Fibroblast of lung (primary cell): ENCODE results near the gene OR13C8. TPM values are rescaled to one million over a fixed set of nuclear protein-coding genes. Genes with fewer than 3 reads are reported as not detected.

ENCODE experiments used
- DNase-seq, 2 donors: peaks; one replicate each; pipeline versions ENCODE4 v3.0.0 to v3.0.0-alpha.2; 2010; ENCODE audit warnings: low read depth in 2 of 2
- H2AFZ ChIP-seq: 2 replicates; pipeline ENCODE4 v1.5.1; 2012; ENCODE audit warnings: low read length, control low read depth, inconsistent platforms
- H3K27ac ChIP-seq: 2 replicates; pipeline ENCODE4 v1.5.1; 2011; ENCODE audit warnings: low read length, control low read depth; ENCODE audit not compliant: insufficient read depth
- H3K27me3 ChIP-seq: 2 replicates; pipeline ENCODE4 v1.5.1; 2011; ENCODE audit warnings: mild to moderate bottlenecking, low read length; ENCODE audit not compliant: control insufficient read depth, insufficient read depth
- H3K36me3 ChIP-seq: 2 replicates; pipeline ENCODE4 v1.5.1; 2011; ENCODE audit warnings: low read length; ENCODE audit not compliant: control insufficient read depth, insufficient read depth
- H3K4me1 ChIP-seq: 2 replicates; pipeline ENCODE4 v1.5.1; 2011; ENCODE audit warnings: low read length; ENCODE audit not compliant: control insufficient read depth, insufficient read depth; ENCODE audit errors: extremely low read depth
- H3K4me2 ChIP-seq: 2 replicates; pipeline ENCODE4 v1.5.1; 2011; ENCODE audit warnings: low read length, control low read depth; ENCODE audit not compliant: insufficient read depth; ENCODE audit errors: extremely low read depth
- H3K4me3 ChIP-seq, 4 experiments: fragments of 200-600 bp in 1 of 4; sonication (generic) in 1 of 4; replicated peaks in 1 of 4; 2 replicates each; pipeline ENCODE4 v1.5.1; 2011 to 2016; ENCODE audit warnings: low read length in 4 of 4, low read depth in 3 of 4, mild to moderate bottlenecking in 3 of 4, control low read depth in 2 of 4, inconsistent platforms in 1 of 4, mixed read lengths in 1 of 4; ENCODE audit not compliant: insufficient read depth in 1 of 4; ENCODE audit errors: control extremely low read depth in 1 of 4
- H3K79me2 ChIP-seq: 2 replicates; pipeline ENCODE4 v1.5.1; 2012; ENCODE audit warnings: mild to moderate bottlenecking, low read length, inconsistent platforms; ENCODE audit not compliant: control insufficient read depth, insufficient read depth
- H3K9ac ChIP-seq: 2 replicates; pipeline ENCODE4 v1.5.1; 2011; ENCODE audit warnings: mild to moderate bottlenecking, low read length, control low read depth; ENCODE audit not compliant: insufficient read depth
- H3K9me3 ChIP-seq: 2 replicates; pipeline ENCODE4 v1.5.1; 2012; ENCODE audit warnings: low read depth, low read length; ENCODE audit not compliant: control insufficient read depth, insufficient read depth
- H4K20me1 ChIP-seq: 2 replicates; pipeline ENCODE4 v1.5.1; 2011; ENCODE audit warnings: low read length; ENCODE audit not compliant: control insufficient read depth, insufficient read depth; ENCODE audit errors: extremely low read depth
- EZH2 ChIP-seq: IDR thresholded peaks from 2 replicates; pipeline ENCODE4 v1.5.1; 2012; ENCODE audit warnings: low read length, control low read depth, mild to moderate bottlenecking; ENCODE audit errors: missing control alignments
- polyA plus RNA-seq, 2 donors: library from polyadenylated mRNA; depleted of rRNA in 1 of 2; stranded (reverse) in 1 of 2; unstranded in 1 of 2; fragments of >200 nt; gene quantifications; 2 replicates each; pipeline ENCODE4 v1.2.1, GENCODE V29; 2011 to 2012; ENCODE audit warnings: missing spikeins in 1 of 2
- total RNA-seq: library from RNA; depleted of rRNA; stranded (reverse); fragments of >200 nt; gene quantifications from 2 replicates; pipeline ENCODE4 v1.2.1, GENCODE V29; 2014
- TF ChIP-seq, protein P1 (sequence below), 2 donors: IDR thresholded peaks in 1 of 2; conservative IDR thresholded peaks in 1 of 2; 1 replicate in 1 of 2; 2 replicates in 1 of 2; pipeline ENCODE4 v1.5.1; 2011 to 2012; ENCODE audit warnings: low read length in 2 of 2, control low read depth in 1 of 2, inconsistent platforms in 1 of 2, low read depth in 1 of 2, mild to moderate bottlenecking in 1 of 2

Gene OR13C8
- total and polyA plus RNA-seq, 2 donors (not counting 1 experiment from before 2014, with no cell fraction given), result not detected

DNA sequence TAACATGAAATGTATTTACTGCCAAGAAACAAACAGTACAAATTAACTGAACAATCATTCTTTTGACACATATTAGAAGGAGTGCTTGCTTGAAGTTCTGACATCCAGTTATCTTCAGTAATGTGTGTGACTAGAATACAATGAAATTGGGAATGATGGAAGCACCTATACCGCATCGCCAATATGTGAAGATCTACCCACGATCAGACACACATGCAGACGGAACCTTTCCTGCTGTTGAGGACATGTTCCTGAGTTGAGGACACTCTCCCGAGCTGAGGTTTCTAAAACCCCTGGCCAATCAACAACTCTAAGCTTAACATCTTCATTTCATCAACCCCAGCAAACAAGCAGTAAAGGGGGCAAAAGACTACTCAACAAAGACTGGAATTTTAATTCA, 32.2 kb upstream of the OR13C8 start, which contains the start of gene OR13C3:
Gene OR13C3, minus strand, starts transcription at position 101 of the 400 bp plus-strand sequence. CDS start 133 bp downstream, outside the sequence.
- DNase-seq, result no peak
- Histone ChIP-seq H3K36me3 (no peaks in the 10 kb centered on the region), H2AFZ (no peak within 1 kb of the TSS), H3K79me2 (no peaks in the 10 kb centered on the region), H3K4me1 (no peaks in the 10 kb centered on the region), H3K27me3 (no peaks in the 10 kb centered on the region), H3K27ac (no peak within 1 kb of the TSS), H3K4me2 (no peak within 1 kb of the TSS), H3K4me3 (no peak within 1 kb of the TSS), H4K20me1 (no peaks in the 10 kb centered on the region), H3K9ac (no peak within 1 kb of the TSS), H3K9me3 (no peaks in the 10 kb centered on the region)
- TF ChIP-seq, protein P1, sequence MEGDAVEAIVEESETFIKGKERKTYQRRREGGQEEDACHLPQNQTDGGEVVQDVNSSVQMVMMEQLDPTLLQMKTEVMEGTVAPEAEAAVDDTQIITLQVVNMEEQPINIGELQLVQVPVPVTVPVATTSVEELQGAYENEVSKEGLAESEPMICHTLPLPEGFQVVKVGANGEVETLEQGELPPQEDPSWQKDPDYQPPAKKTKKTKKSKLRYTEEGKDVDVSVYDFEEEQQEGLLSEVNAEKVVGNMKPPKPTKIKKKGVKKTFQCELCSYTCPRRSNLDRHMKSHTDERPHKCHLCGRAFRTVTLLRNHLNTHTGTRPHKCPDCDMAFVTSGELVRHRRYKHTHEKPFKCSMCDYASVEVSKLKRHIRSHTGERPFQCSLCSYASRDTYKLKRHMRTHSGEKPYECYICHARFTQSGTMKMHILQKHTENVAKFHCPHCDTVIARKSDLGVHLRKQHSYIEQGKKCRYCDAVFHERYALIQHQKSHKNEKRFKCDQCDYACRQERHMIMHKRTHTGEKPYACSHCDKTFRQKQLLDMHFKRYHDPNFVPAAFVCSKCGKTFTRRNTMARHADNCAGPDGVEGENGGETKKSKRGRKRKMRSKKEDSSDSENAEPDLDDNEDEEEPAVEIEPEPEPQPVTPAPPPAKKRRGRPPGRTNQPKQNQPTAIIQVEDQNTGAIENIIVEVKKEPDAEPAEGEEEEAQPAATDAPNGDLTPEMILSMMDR (conservative IDR thresholded peaks at IDR 0.05 in 1 of 2, IDR thresholded peaks at IDR 0.05 in 1 of 2; ENCODE audit: low read depth in 1 of 2, low read length in 2 of 2), result no peak
- TF ChIP-seq EZH2, result no peak

DNA sequence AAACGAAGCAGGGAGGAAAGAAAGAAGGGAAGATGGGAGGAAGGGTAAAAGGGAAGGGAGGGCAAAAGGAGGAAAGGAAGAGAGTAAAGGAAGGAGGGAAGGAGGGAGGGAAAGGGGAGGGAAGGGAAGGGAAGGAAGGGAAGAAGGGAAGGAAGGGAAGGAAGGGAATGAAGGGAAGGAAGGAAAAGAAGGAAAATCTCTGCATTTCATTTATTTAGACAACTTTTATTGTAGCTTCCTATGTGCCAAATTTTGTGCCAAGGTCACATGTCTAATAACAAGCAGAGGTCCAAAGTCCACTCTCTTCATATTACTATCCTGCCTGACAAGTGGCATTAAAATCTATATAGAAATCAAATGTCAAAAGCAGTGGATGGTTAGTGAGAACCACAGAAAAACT, 29.7 kb upstream of the OR13C8 start:
- no peak for TF ChIP-seq EZH2
- TF ChIP-seq, protein P1 (conservative IDR thresholded peaks at IDR 0.05 in 1 of 2, IDR thresholded peaks at IDR 0.05 in 1 of 2; ENCODE audit: low read depth in 1 of 2, low read length in 2 of 2), result no peak
- H2AFZ ChIP-seq, result no peak overlapping the region
- H3K4me2 ChIP-seq, result no peak overlapping the region
- H3K79me2 ChIP-seq, result no peaks in the 10 kb centered on the region
- no peaks in the 10 kb centered on the region for H3K36me3 ChIP-seq
- H3K27me3 ChIP-seq, result no peaks in the 10 kb centered on the region
- no peaks in the 10 kb centered on the region for H3K9me3 ChIP-seq
- no peak overlapping the region for H3K4me3 ChIP-seq
- H3K9ac ChIP-seq, result no peak overlapping the region
- no peaks in the 10 kb centered on the region for H4K20me1 ChIP-seq
- H3K4me1 ChIP-seq, result no peaks in the 10 kb centered on the region
- H3K27ac ChIP-seq, result no peak overlapping the region
- no peak for DNase-seq

DNA sequence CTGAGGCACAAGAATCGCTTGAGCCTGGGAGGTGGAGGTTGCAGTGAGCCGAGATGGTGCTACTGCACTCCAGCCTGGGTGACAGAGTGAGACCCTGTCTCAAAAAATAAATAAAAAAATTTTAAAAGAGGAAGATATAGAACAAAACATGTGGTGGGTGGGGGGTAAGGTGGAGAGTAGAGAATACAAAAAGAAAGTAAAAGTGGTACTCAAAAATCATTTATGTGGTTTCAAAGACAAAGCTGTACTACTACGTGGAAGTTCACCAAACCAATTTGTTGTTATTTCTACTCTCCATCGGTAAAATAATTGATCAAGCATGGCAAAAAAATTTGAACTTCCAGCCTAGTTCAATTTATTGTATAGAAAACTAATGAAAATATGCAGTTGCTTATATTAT, 24.3 kb upstream of the OR13C8 start:
- Histone ChIP-seq H3K9ac (no peak overlapping the region), H3K4me2 (no peak overlapping the region)
- TF ChIP-seq, protein P1 (conservative IDR thresholded peaks at IDR 0.05 in 1 of 2, IDR thresholded peaks at IDR 0.05 in 1 of 2; ENCODE audit: low read depth in 1 of 2, low read length in 2 of 2), result no peak
- no peak for TF ChIP-seq EZH2

More for the DNA sequence above, 24.3 kb upstream of the OR13C8 start:
- Histone ChIP-seq H3K27me3 (no peaks in the 10 kb centered on the region), H3K27ac (no peak overlapping the region), H3K79me2 (no peaks in the 10 kb centered on the region), H2AFZ (no peak overlapping the region), H4K20me1 (no peaks in the 10 kb centered on the region), H3K9me3 (no peaks in the 10 kb centered on the region), H3K4me1 (no peaks in the 10 kb centered on the region), H3K4me3 (no peak overlapping the region), H3K36me3 (no peaks in the 10 kb centered on the region)
- DNase-seq, result no peak
